Endothelial cell of umbilical vein (primary cell): ENCODE data around the gene SULT1A4.
"Not testable (repeated sequence)": the region's sequence is repeated elsewhere in the genome, so short reads cannot be mapped to it uniquely, and the experiment has no call there.

Experiments used
- CTCF ChIP-seq, 2 donors: IDR thresholded peaks; 1 replicate in 1 of 2; 2 replicates in 1 of 2; pipeline ENCODE4 v1.5.1; 2011; ENCODE audit warnings: low read length in 2 of 2, mild to moderate bottlenecking in 2 of 2, moderate library complexity in 2 of 2, control low read depth in 1 of 2, inconsistent platforms in 1 of 2, low read depth in 1 of 2; ENCODE audit not compliant: insufficient read depth in 1 of 2; ENCODE audit errors: extremely low read depth in 1 of 2
- EZH2 ChIP-seq: IDR thresholded peaks from 2 replicates; pipeline ENCODE4 v1.6.1; 2012; ENCODE audit warnings: borderline replicate concordance, low read depth, mild to moderate bottlenecking, moderate library complexity, low read length, inconsistent platforms; ENCODE audit not compliant: severe bottlenecking
- GATA2 ChIP-seq: IDR thresholded peaks from 2 replicates; pipeline ENCODE4 v1.7.0; 2011; ENCODE audit warnings: low read depth, mild to moderate bottlenecking, moderate library complexity, mixed read lengths, low read length; ENCODE audit not compliant: insufficient read length, insufficient read depth
- JUN ChIP-seq: IDR thresholded peaks from 2 replicates; pipeline ENCODE4 v1.6.1; 2011; ENCODE audit warnings: borderline replicate concordance, low read depth; ENCODE audit not compliant: insufficient read length, insufficient read depth
- MAX ChIP-seq: IDR thresholded peaks from 2 replicates; pipeline ENCODE4 v1.6.1; 2011; ENCODE audit not compliant: insufficient read depth, insufficient read length
- MYC ChIP-seq: IDR thresholded peaks from one replicate; pipeline ENCODE4 v1.6.1; 2011; ENCODE audit warnings: mild to moderate bottlenecking, low read depth, low read length
- POLR2A ChIP-seq: IDR thresholded peaks from 2 replicates; pipeline ENCODE4 v1.6.1; 2012; ENCODE audit warnings: low read depth, mild to moderate bottlenecking, control low read depth, low read length
- POLR2AphosphoS5 ChIP-seq: IDR thresholded peaks from 2 replicates; pipeline ENCODE4 v1.6.1; 2012; ENCODE audit warnings: low read depth, mild to moderate bottlenecking, control low read depth, low read length, moderate library complexity; ENCODE audit not compliant: insufficient read depth

GRCh38 chr16:29457660-29458059, 2.1 kb upstream of the SULT1A4 start:
- TF ChIP-seq POLR2AphosphoS5; CTCF (IDR thresholded peaks at IDR 0.05; ENCODE audit: extremely low read depth in 1 of 2, insufficient read depth in 1 of 2, low read depth in 1 of 2, low read length in 2 of 2); GATA2; EZH2; MAX; MYC; POLR2A; JUN: not testable (repeated sequence)
